ENCODE results near the gene YPEL1. TPM values are rescaled to one million over a fixed set of nuclear protein-coding genes. Genes with fewer than 3 reads are reported as not detected.

The YPEL1 gene
- total RNA-seq, 4 donors from 2014 or later = 1.5 to 5.1 (median 2.4) TPM

GRCh38 chr22:21652547-21653545 lies 82.7 kb downstream of the YPEL1 start:
- WGBS = 33% methylated on average over 15 of the region's 40 CpGs
- no peaks in the 10 kb centered on the region for H3K36me3 ChIP-seq
- no peaks in the 10 kb centered on the region for H3K9me3 ChIP-seq
- no peak overlapping the region for H3K27ac ChIP-seq
- H3K4me3 ChIP-seq = peak overlapping the region; percentile 57
- TF ChIP-seq, protein P1, sequence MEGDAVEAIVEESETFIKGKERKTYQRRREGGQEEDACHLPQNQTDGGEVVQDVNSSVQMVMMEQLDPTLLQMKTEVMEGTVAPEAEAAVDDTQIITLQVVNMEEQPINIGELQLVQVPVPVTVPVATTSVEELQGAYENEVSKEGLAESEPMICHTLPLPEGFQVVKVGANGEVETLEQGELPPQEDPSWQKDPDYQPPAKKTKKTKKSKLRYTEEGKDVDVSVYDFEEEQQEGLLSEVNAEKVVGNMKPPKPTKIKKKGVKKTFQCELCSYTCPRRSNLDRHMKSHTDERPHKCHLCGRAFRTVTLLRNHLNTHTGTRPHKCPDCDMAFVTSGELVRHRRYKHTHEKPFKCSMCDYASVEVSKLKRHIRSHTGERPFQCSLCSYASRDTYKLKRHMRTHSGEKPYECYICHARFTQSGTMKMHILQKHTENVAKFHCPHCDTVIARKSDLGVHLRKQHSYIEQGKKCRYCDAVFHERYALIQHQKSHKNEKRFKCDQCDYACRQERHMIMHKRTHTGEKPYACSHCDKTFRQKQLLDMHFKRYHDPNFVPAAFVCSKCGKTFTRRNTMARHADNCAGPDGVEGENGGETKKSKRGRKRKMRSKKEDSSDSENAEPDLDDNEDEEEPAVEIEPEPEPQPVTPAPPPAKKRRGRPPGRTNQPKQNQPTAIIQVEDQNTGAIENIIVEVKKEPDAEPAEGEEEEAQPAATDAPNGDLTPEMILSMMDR (IDR thresholded peaks at IDR 0.05) = no peak
- TF ChIP-seq POLR2AphosphoS5 (IDR thresholded peaks at IDR 0.05) = no peak
- TF ChIP-seq EP300 (IDR thresholded peaks at IDR 0.05) = no peak
- no peak for TF ChIP-seq POLR2A (IDR thresholded peaks at IDR 0.05)
- no peak for DNase-seq (ENCODE audit: low spot score in 2 of 2)
- H3K27me3 ChIP-seq = peaks cover 7% of the 10 kb centered on the region
- peaks cover 35% of the 10 kb centered on the region for H3K4me1 ChIP-seq

DNA sequence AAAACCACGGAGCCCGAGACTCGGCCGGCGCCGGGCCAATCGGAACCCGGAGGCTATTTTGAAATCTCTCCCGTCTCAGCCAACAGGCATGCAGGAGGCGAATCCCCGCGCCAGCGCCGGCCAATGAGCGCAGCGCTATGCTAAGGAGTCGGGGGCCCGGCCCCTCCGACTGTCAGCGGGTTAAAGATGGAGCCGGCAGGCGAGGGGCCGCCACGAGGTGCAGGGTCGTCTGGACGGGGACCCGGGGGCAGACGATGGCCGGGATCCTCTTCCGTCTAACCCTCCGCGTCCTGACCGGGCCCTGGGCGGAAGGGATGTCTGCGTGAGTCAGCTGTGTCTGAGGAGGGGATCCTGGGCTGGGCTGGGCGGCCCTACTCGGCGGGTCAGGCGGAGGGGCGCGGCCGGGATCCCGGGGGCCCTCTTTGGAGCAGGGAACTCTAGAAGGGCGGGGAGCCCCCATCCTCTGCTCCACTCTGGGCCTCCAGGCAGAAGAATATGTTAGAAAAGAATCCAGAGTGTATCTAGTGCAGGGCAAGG lies 83.5 kb downstream of the YPEL1 start:
- Histone ChIP-seq H3K9me3 (no peaks in the 10 kb centered on the region), H3K27ac (no peak overlapping the region), H3K27me3 (peaks cover under 1% of the 10 kb centered on the region), H3K4me1 (peaks cover 27% of the 10 kb centered on the region), H3K36me3 (no peaks in the 10 kb centered on the region), H3K4me3 (peak overlapping the region; percentile 57)
- under 1% methylated on average over 35 of the region's 44 CpGs for WGBS
- no peak for TF ChIP-seq POLR2AphosphoS5 (IDR thresholded peaks at IDR 0.05)
- TF ChIP-seq EP300 (IDR thresholded peaks at IDR 0.05) = no peak
- no peak for TF ChIP-seq POLR2A (IDR thresholded peaks at IDR 0.05)
- TF ChIP-seq, protein P1 (IDR thresholded peaks at IDR 0.05) = no peak
- peak; percentile 91 to 95 for DNase-seq (ENCODE audit: low spot score in 2 of 2)

GRCh38 chr22:21651521-21652009 lies 84.0 kb downstream of the YPEL1 start:
- Histone ChIP-seq H3K27ac (no peak overlapping the region), H3K27me3 (no peaks in the 10 kb centered on the region), H3K36me3 (no peaks in the 10 kb centered on the region), H3K4me1 (peaks cover 22% of the 10 kb centered on the region), H3K9me3 (no peaks in the 10 kb centered on the region), H3K4me3 (peak overlapping the region; percentile 57)
- no peak for DNase-seq (ENCODE audit: low spot score in 2 of 2)
- WGBS = under 1% methylated on average over 24 of the region's 29 CpGs
- TF ChIP-seq EP300 (IDR thresholded peaks at IDR 0.05) (no peak), POLR2AphosphoS5 (IDR thresholded peaks at IDR 0.05) (no peak), POLR2A (IDR thresholded peaks at IDR 0.05) (no peak)
- TF ChIP-seq, protein P1 (IDR thresholded peaks at IDR 0.05) = no peak

DNA sequence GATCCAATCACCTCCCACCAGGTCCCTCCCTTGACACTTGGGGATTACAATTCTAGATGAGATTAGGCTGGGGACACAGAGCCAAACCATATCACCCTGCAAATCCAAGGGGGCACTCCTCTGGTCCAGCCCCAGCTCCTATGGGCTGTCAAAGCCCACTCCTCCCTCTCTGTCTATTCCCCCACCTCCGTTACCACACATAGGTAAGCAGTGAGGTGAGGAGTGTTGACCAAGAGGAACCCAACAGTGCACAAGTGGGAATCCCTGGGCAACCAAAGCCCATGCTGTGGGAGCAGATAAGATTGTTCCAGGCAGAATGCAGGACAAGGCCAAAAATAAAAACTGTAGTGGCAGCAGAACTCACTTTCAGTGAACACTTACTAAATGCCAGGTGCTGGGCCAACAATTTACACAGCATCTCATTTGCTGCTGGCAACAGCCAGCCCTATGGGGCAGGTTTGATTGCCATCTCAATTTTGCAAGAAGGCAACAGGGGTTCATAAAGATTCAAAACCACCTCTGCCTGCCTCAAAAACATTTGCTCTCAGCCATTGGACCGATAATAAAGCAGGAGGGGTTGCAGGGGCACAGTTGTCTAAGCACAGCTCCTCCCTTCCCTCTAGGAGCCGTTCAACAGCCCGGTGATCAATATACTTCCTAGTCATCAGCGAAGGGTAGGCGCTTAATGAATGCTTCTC lies 84.6 kb downstream of the YPEL1 start:
- Histone ChIP-seq H3K9me3 (no peaks in the 10 kb centered on the region), H3K4me1 (peaks cover 21% of the 10 kb centered on the region), H3K27ac (no peak overlapping the region), H3K27me3 (no peaks in the 10 kb centered on the region), H3K36me3 (no peaks in the 10 kb centered on the region), H3K4me3 (peak overlapping the region; percentile 57)
- TF ChIP-seq EP300 (IDR thresholded peaks at IDR 0.05) = no peak
- TF ChIP-seq, protein P1 (IDR thresholded peaks at IDR 0.05) = no peak
- no peak for TF ChIP-seq POLR2A (IDR thresholded peaks at IDR 0.05)
- TF ChIP-seq POLR2AphosphoS5 (IDR thresholded peaks at IDR 0.05) = no peak
- DNase-seq (ENCODE audit: low spot score in 2 of 2) = no peak
- WGBS = 17% methylated on average over 6 of the region's 6 CpGs

All from suprapubic skin (tissue), 4 donors.